ENCODE measurements around the gene NRBF2.

The NRBF2 gene

DNA sequence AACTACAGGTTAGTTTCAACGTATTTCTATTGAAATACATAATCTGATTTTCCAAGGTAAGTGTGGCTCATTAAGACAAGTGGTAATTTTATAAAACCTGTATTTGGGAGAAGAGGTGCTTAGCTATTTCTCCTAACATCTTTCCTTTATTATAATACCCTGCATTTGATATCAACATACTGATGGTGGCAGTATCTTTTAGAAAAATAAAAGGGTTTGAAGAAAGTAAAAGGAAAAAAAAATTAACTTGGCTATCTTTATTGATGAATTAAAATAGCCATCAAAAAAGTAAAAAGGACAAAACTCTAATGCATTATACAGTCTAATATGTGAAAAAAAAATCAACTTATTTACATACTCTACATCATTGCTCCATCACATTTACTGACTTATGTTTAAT lies 68.0 kb downstream of the NRBF2 start:
- H3K27me3 ChIP-seq (ENCODE audit: low read depth, low read length): no peaks in the 10 kb centered on the region
- peaks cover 2 to 16% of the 10 kb centered on the region in 2 donors for H3K4me1 ChIP-seq (ENCODE audit: control insufficient read depth in 1 of 2, insufficient read depth in 2 of 2, low read length in 2 of 2)
- H3K4me3 ChIP-seq (ENCODE audit: low read depth in 1 of 2, low read length in 2 of 2): no peak overlapping the region
- peaks cover 14 to 25% of the 10 kb centered on the region in 2 donors for H3K36me3 ChIP-seq (ENCODE audit: control insufficient read depth in 1 of 2, insufficient read depth in 2 of 2, low read length in 2 of 2)
- no peaks in the 10 kb centered on the region for H3K9me3 ChIP-seq (ENCODE audit: control insufficient read depth in 1 of 2, low read length in 2 of 2)
- H3K27ac ChIP-seq (ENCODE audit: low read length): no peak overlapping the region

Measured in muscle layer of duodenum (tissue), 2 donors.